ENCODE measurements around the gene HOXD12.

DNA sequence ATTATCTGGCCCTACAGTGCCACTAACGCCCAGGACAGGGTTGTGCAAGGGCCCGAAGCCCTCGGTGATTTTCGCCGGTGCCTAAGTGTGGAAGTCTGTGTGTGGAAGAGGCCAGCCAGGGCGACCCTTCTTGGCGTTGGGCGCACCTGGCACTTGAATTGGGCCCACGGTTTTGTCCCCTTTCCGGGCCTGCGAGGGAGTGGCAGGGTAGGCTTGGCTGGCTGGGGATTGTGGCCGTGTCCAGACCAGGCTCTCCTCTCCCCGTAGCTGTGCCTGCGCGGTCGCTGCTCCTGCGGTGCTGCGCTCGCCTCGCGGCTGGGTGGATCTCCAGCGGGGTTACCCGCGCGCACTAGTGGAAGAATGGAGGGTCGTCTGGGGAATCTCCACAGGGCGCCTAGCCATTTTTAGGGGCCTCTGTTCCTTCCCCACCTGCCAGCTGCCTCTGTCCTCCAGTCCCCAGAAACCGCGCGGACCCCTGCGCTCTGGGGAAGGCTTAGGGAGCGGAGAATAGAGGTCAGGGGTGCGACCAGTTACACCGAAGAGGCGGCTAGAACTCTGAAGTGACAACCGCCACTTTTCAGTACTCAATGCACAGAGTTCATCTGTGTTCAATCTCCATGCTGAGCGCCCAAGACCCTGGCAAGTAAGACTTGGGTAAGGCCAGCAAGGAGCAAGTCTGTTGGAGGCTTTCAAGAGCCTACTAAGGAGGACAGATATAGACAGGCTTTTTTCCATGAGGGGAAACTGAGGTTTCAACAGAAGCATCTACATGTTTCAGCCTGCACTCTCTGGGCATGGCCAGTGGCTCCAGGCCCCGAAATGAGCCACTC is 31.8 kb upstream of the HOXD12 start:
- TF ChIP-seq YY1 (IDR thresholded peaks at IDR 0.05; ENCODE audit: insufficient read depth, insufficient read length) (no peak), ZNF274 (IDR thresholded peaks at IDR 0.05; ENCODE audit: low read depth, low read length) (no peak), SUZ12 (IDR thresholded peaks at IDR 0.05; ENCODE audit: extremely low read depth, insufficient read depth, insufficient read length) (no peak)

Measured in NT2/D1 (cell line).